K562 (cell line): ENCODE data around the gene STON2. TPM values are rescaled to one million over a fixed set of nuclear protein-coding genes. Genes with fewer than 3 reads are reported as not detected.

Source experiments
- ASH1L ChIP-seq: fragments of 450-650 bp; IDR thresholded peaks from 2 replicates; pipeline ENCODE4 v1.6.1; 2018; ENCODE audit warnings: borderline replicate concordance, mild to moderate bottlenecking, low read depth; ENCODE audit not compliant: partially characterized antibody
- JUN ChIP-seq, 2 experiments: sonication (generic) in 1 of 2; formaldehyde crosslinking in 1 of 2; IDR thresholded peaks; 2 replicates each; pipeline versions ENCODE4 v1.6.1 to v1.8.0; 2012 to 2022; ENCODE audit warnings: borderline replicate concordance in 2 of 2, mild to moderate bottlenecking in 2 of 2, improper control_type of control experiment in 1 of 2, low read depth in 1 of 2, low read length in 1 of 2, missing genetic modification reagents in 1 of 2
- KDM1A ChIP-seq, 2 experiments: fragments of 450-650 bp; IDR thresholded peaks; 2 replicates each; pipeline ENCODE4 v1.6.1; 2016; ENCODE audit warnings: mild to moderate bottlenecking in 2 of 2
- MAFG ChIP-seq: fragments of 450-650 bp; conservative IDR thresholded peaks from 2 replicates; pipeline ENCODE4 v1.6.1; 2016; ENCODE audit warnings: missing genetic modification characterization, missing compliant biosample characterization
- MEIS2 ChIP-seq: fragments of 450-650 bp; IDR thresholded peaks from 2 replicates; pipeline ENCODE4 v1.6.1; 2014; ENCODE audit warnings: mild to moderate bottlenecking; ENCODE audit not compliant: partially characterized antibody
- MTA3 ChIP-seq: fragments of 450-650 bp; formaldehyde crosslinking; IDR thresholded peaks from 2 replicates; pipeline ENCODE4 v1.6.1; 2017; ENCODE audit warnings: mild to moderate bottlenecking, borderline replicate concordance
- PHF8 ChIP-seq: fragments of 200-600 bp; sonication (generic); IDR thresholded peaks from 2 replicates; pipeline ENCODE4 v1.6.1; 2012; ENCODE audit warnings: mixed run types, mild to moderate bottlenecking, inconsistent platforms, low read length, moderate library complexity, borderline replicate concordance
- RBM39 ChIP-seq: fragments of 200-400 bp; formaldehyde crosslinking; optimal IDR thresholded peaks from 2 replicates; pipeline ENCODE3; 2018; ENCODE audit warnings: low read depth, low read length
- RERE ChIP-seq: sonication (generic); formaldehyde crosslinking; IDR thresholded peaks from 2 replicates; pipeline ENCODE4 v1.8.0; 2023; ENCODE audit warnings: missing genetic modification reagents, mild to moderate bottlenecking, borderline replicate concordance
- SMARCA4 ChIP-seq: fragments of 450-650 bp; IDR thresholded peaks from 2 replicates; pipeline ENCODE4 v1.6.1; 2016
- STAT5A ChIP-seq: IDR thresholded peaks from 2 replicates; pipeline ENCODE4 v1.6.1; 2012; ENCODE audit warnings: low read length, inconsistent platforms, borderline replicate concordance
- ZNF316 ChIP-seq: fragments of 450-650 bp; IDR thresholded peaks from 2 replicates; pipeline ENCODE4 v1.6.1; 2016
- ZNF644 ChIP-seq: fragments of 200-800 bp; sonication (Bioruptor generic); IDR thresholded peaks from 2 replicates; pipeline ENCODE4 v1.6.1; 2016; ENCODE audit warnings: low read depth, missing genetic modification characterization, missing compliant biosample characterization
- polyA plus RNA-seq, 8 experiments: library from polyadenylated mRNA; depleted of rRNA in 4 of 8; stranded (reverse) in 5 of 8; unstranded in 3 of 8; fragments of >200 nt; fragmentation: Nextera tagmentation in 2 of 8; fragmentation: Illumina TruSeq in 1 of 8; extraction: Ambion mirVana in 2 of 8; extraction: Trizol in 1 of 8; gene quantifications; 2 replicates each; pipeline versions ENCODE4 v1.2.1 to v1.2.3, GENCODE V29; 2011 to 2014; ENCODE audit warnings: inconsistent platforms in 1 of 8, missing spikeins in 1 of 8
- total RNA-seq, 7 experiments: library from RNA; depleted of rRNA in 6 of 7; stranded (reverse); fragments of >200 nt in 6 of 7; fragmentation: Illumina TruSeq in 2 of 7; extraction: Trizol in 2 of 7; gene quantifications; 2 replicates each; pipeline versions ENCODE4 v1.2.1 to v1.2.3, GENCODE V29; 2011 to 2021; ENCODE audit warnings: low replicate concordance in 1 of 7
- TF ChIP-seq, protein P1 (sequence below): fragments of 450-650 bp; conservative IDR thresholded peaks from 2 replicates; pipeline ENCODE4 v1.6.1; 2016; ENCODE audit warnings: missing genetic modification characterization, low read depth, mild to moderate bottlenecking, control low read depth, missing compliant biosample characterization
- TF ChIP-seq, protein P2 (sequence below), 2 experiments: fragments of 150-350 bp in 1 of 2; IDR thresholded peaks; 2 replicates each; pipeline ENCODE4 v1.6.1; 2012 to 2016; ENCODE audit warnings: low read depth in 2 of 2, low read length in 2 of 2, mild to moderate bottlenecking in 1 of 2, moderate library complexity in 1 of 2

The STON2 gene
- total and polyA plus RNA-seq, 9 of the 15 experiments (the other 6 are each of a cell fraction or from before 2014, with no cell fraction given), result 7.8 to 99.3 (median 53.5) TPM

DNA sequence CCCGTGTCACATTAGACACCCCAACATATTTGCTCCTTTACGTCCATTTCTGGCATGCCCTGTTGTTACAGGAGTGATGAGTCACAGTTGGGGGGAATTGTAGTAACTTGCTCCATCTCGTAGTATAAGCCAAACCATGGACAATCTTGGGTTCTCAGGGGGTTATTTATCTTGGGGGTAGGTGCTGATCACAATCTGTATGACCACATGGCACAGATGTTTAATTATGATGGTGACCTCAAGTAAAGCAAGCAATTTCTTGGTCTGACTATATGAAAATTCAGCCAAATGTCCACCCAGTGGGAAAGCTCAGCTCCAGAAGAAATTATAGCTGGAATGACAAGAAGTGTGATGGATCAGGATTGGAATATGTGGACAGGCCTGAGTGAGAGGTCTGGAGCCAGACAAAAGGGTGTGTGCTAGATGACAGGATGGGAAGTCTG, 32.1 kb upstream of the STON2 start (continued):
- TF ChIP-seq RERE (CRISPR knock-in tag) (no peak), ZNF644 (tag) (no peak), MAFG (tag) (peak; percentile 68), ASH1L (no peak), KDM1A (IDR thresholded peaks at IDR 0.05) (0 out of 4 replicates have a peak, but pooled peaks of 1 of the 2 experiments have one; percentile 14), PHF8 (no peak), MEIS2 (no peak), STAT5A (peak; percentile 52; the same call in 1 of the 2 replicates), ZNF316 (peak; percentile 49), RBM39 (no peak), SMARCA4 (peak; percentile 65; the same call in 1 of the 2 replicates), JUN (IDR thresholded peaks at IDR 0.05; ENCODE audit: borderline replicate concordance, low read depth, low read length) (peak; percentile 57; the same call in 1 of the 2 replicates), JUN (CRISPR knock-in tag; IDR thresholded peaks at IDR 0.05; ENCODE audit: borderline replicate concordance) (no peak), MTA3 (no peak)
- TF ChIP-seq, protein P1, sequence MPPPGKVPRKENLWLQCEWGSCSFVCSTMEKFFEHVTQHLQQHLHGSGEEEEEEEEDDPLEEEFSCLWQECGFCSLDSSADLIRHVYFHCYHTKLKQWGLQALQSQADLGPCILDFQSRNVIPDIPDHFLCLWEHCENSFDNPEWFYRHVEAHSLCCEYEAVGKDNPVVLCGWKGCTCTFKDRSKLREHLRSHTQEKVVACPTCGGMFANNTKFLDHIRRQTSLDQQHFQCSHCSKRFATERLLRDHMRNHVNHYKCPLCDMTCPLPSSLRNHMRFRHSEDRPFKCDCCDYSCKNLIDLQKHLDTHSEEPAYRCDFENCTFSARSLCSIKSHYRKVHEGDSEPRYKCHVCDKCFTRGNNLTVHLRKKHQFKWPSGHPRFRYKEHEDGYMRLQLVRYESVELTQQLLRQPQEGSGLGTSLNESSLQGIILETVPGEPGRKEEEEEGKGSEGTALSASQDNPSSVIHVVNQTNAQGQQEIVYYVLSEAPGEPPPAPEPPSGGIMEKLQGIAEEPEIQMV (tag), result no peak
- TF ChIP-seq, protein P2, sequence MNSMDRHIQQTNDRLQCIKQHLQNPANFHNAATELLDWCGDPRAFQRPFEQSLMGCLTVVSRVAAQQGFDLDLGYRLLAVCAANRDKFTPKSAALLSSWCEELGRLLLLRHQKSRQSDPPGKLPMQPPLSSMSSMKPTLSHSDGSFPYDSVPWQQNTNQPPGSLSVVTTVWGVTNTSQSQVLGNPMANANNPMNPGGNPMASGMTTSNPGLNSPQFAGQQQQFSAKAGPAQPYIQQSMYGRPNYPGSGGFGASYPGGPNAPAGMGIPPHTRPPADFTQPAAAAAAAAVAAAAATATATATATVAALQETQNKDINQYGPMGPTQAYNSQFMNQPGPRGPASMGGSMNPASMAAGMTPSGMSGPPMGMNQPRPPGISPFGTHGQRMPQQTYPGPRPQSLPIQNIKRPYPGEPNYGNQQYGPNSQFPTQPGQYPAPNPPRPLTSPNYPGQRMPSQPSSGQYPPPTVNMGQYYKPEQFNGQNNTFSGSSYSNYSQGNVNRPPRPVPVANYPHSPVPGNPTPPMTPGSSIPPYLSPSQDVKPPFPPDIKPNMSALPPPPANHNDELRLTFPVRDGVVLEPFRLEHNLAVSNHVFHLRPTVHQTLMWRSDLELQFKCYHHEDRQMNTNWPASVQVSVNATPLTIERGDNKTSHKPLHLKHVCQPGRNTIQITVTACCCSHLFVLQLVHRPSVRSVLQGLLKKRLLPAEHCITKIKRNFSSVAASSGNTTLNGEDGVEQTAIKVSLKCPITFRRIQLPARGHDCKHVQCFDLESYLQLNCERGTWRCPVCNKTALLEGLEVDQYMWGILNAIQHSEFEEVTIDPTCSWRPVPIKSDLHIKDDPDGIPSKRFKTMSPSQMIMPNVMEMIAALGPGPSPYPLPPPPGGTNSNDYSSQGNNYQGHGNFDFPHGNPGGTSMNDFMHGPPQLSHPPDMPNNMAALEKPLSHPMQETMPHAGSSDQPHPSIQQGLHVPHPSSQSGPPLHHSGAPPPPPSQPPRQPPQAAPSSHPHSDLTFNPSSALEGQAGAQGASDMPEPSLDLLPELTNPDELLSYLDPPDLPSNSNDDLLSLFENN (IDR thresholded peaks at IDR 0.05; ENCODE audit: low read depth in 2 of 2, low read length in 2 of 2), result 0 out of 4 replicates have a peak, but pooled peaks of 1 of the 2 experiments have one; percentile 40
